K562 (cell line): Measurements from ENCODE around the gene USP10. TPM values are rescaled to one million over a fixed set of nuclear protein-coding genes. Genes with fewer than 3 reads are reported as not detected.

ENCODE experiments used
- ATAC-seq: fragments of 200-7000 bp; cut with Tn5 transposase; 3 replicates; pipeline ENCODE4 v1.9.1; 2020; ENCODE audit warnings: moderate library complexity
- BruUV-seq: library from RNA; stranded (reverse); fragments of 400-500 nt; replicated peaks from 2 replicates; lab custom pipeline; 2021; lab: Mats Ljungman, UMichigan
- CTCF ChIA-PET: fragments of 300-600 bp; formaldehyde crosslinking; extraction: SDS; loops from one replicate; lab custom pipeline; 2021; ENCODE audit warnings: low intra/inter-chr PET ratio; lab: Yijun Ruan, JAX
- POLR2A ChIA-PET: fragments of 300-600, 350-650 bp; sonication (Branson Sonifier 250); formaldehyde crosslinking; extraction: SDS; loops from one replicate; lab custom pipeline; 2021; ENCODE audit warnings: antibody characterized with exemption, inconsistent platforms; lab: Yijun Ruan, JAX
- DNase-seq, 4 experiments: peaks; one replicate each; pipeline versions ENCODE4 v3.0.0 to v3.0.0-alpha.2; 2011 to 2018; ENCODE audit warnings: low spot score in 3 of 4, mixed read lengths in 3 of 4; ENCODE audit errors: extremely low read depth in 1 of 4
- FAIRE-seq: peaks from 2 replicates; lab custom pipeline; 2011; peaks lifted over from hg19 to GRCh38; lab: Jason Lieb, UNC
- H2AFZ ChIP-seq: 2 replicates; pipeline ENCODE4 v1.6.0; 2011; ENCODE audit warnings: low read depth, low read length, control low read depth, inconsistent platforms
- H3K27ac ChIP-seq: fragments of 200-600 bp; 3 replicates; pipeline ENCODE4 v1.8.0; 2011; ENCODE audit warnings: low read depth, mild to moderate bottlenecking, control low read depth, inconsistent platforms, low read length, moderate library complexity, mixed read lengths; ENCODE audit errors: extremely low read depth
- H3K27me3 ChIP-seq, 2 experiments: fragments of 300-600 bp in 1 of 2; 2 replicates in 1 of 2; 3 replicates in 1 of 2; pipeline versions ENCODE4 v1.6.0 to v1.8.0; 2011; ENCODE audit warnings: inconsistent platforms in 2 of 2, low read length in 2 of 2, mild to moderate bottlenecking in 1 of 2, mixed read lengths in 1 of 2, moderate library complexity in 1 of 2; ENCODE audit not compliant: control insufficient read depth in 2 of 2, insufficient read depth in 2 of 2
- H3K36me3 ChIP-seq: fragments of 300-600 bp; 3 replicates; pipeline ENCODE4 v1.8.0; 2011; ENCODE audit warnings: mild to moderate bottlenecking, low read length, inconsistent platforms; ENCODE audit not compliant: control insufficient read depth, insufficient read depth
- H3K4me1 ChIP-seq, 2 experiments: fragments of 200-600 bp in 1 of 2; replicated peaks in 1 of 2; 2 replicates in 1 of 2; 3 replicates in 1 of 2; pipeline versions ENCODE4 v1.5.1 to v1.8.0; 2011; ENCODE audit warnings: inconsistent platforms in 2 of 2, low read length in 2 of 2, mild to moderate bottlenecking in 1 of 2, mixed read lengths in 1 of 2, moderate library complexity in 1 of 2; ENCODE audit not compliant: control insufficient read depth in 2 of 2, insufficient read depth in 2 of 2
- H3K4me2 ChIP-seq: 2 replicates; pipeline ENCODE4 v1.6.1; 2011; ENCODE audit warnings: low read length, control low read depth, inconsistent platforms, mixed read lengths; ENCODE audit not compliant: insufficient read depth
- H3K4me3 ChIP-seq: fragments of 200-600 bp; sonication (generic), shearing (Covaris generic); 2 replicates; pipeline ENCODE4 v1.5.1; 2016; ENCODE audit warnings: control low read depth, inconsistent platforms
- H3K79me2 ChIP-seq: fragments of 200-600 bp; 3 replicates; pipeline ENCODE4 v1.8.0; 2011; ENCODE audit warnings: low read length, inconsistent platforms; ENCODE audit not compliant: control insufficient read depth, insufficient read depth
- H3K9ac ChIP-seq, 2 experiments: 2 replicates each; pipeline versions ENCODE4 v1.6.0 to v1.6.1; 2011; ENCODE audit warnings: low read depth in 2 of 2, low read length in 2 of 2, control low read depth in 1 of 2, inconsistent platforms in 1 of 2, mild to moderate bottlenecking in 1 of 2, mixed read lengths in 1 of 2; ENCODE audit not compliant: insufficient read depth in 1 of 2
- H3K9me1 ChIP-seq: one replicate; pipeline ENCODE4 v1.6.0; 2011; ENCODE audit warnings: inconsistent platforms, mild to moderate bottlenecking, low read length, moderate library complexity; ENCODE audit not compliant: control insufficient read depth, insufficient read depth
- H3K9me3 ChIP-seq: replicated peaks from 2 replicates; pipeline ENCODE4 v1.5.1; 2011; ENCODE audit warnings: low read depth, low read length, inconsistent platforms; ENCODE audit not compliant: control insufficient read depth, insufficient read depth
- H4K20me1 ChIP-seq: replicated peaks from 2 replicates; pipeline ENCODE4 v1.6.1; 2011; ENCODE audit warnings: low read length, inconsistent platforms, mixed read lengths; ENCODE audit not compliant: control insufficient read depth, insufficient read depth
- RAD21 ChIP-seq, 2 experiments: fragments of 250-450 bp in 1 of 2; fragments of 450-650 bp in 1 of 2; sonication (Bioruptor Pico) in 1 of 2; formaldehyde crosslinking in 1 of 2; IDR thresholded peaks in 1 of 2; conservative IDR thresholded peaks in 1 of 2; 2 replicates each; pipeline versions ENCODE4 v1.4.0 to v1.8.0; 2020 to 2022; ENCODE audit warnings: mild to moderate bottlenecking in 2 of 2, moderate library complexity in 1 of 2
- ZFPM2 ChIP-seq: fragments of 250-450 bp; sonication (Bioruptor Pico); IDR thresholded peaks from 2 replicates; pipeline ENCODE4 v1.5.1; 2022; ENCODE audit warnings: mild to moderate bottlenecking
- ZNF318 ChIP-seq, 2 experiments: fragments of 450-650 bp; IDR thresholded peaks; 2 replicates each; pipeline ENCODE4 v1.6.1; 2016; ENCODE audit warnings: mild to moderate bottlenecking in 2 of 2, borderline replicate concordance in 1 of 2, low read depth in 1 of 2, moderate library complexity in 1 of 2
- ZNF583 ChIP-seq: fragments of 250-450 bp; sonication (Bioruptor Pico); IDR thresholded peaks from 2 replicates; pipeline ENCODE4 v1.4.0; 2020
- ZNF668 ChIP-seq: fragments of 250-450 bp; sonication (Bioruptor Pico); IDR thresholded peaks from 2 replicates; pipeline ENCODE4 v1.8.0; 2022; ENCODE audit warnings: mild to moderate bottlenecking, inconsistent platforms
- WGBS: fragments of 100-300 bp; shearing (Covaris generic); methylation state at CpG from one replicate; pipeline ENCODE4 v1.1.6; 2016; ENCODE audit warnings: low coverage, mixed read lengths; ENCODE audit not compliant: insufficient coverage; ENCODE audit errors: missing lambda C conversion rate; 5-methylcytosine and 5-hydroxymethylcytosine counted together
- in situ Hi-C: fragments of 300-500 bp; cut with MboI; formaldehyde crosslinking; loops from 4 replicates; pipeline ENCODE4 v1.15.0; 2018; ENCODE audit warnings: inconsistent platforms, mixed read lengths
- intact Hi-C: fragments of 100-400 bp; cut with micrococcal nuclease; formaldehyde crosslinking; loops from 2 replicates; pipeline ENCODE4 v1.14.2; 2022
- polyA plus RNA-seq, 8 experiments: library from polyadenylated mRNA; depleted of rRNA in 4 of 8; stranded (reverse) in 5 of 8; unstranded in 3 of 8; fragments of >200 nt; fragmentation: Nextera tagmentation in 2 of 8; fragmentation: Illumina TruSeq in 1 of 8; extraction: Ambion mirVana in 2 of 8; extraction: Trizol in 1 of 8; gene quantifications; 2 replicates each; pipeline versions ENCODE4 v1.2.1 to v1.2.3, GENCODE V29; 2011 to 2014; ENCODE audit warnings: inconsistent platforms in 1 of 8, missing spikeins in 1 of 8
- total RNA-seq, 7 experiments: library from RNA; depleted of rRNA in 6 of 7; stranded (reverse); fragments of >200 nt in 6 of 7; fragmentation: Illumina TruSeq in 2 of 7; extraction: Trizol in 2 of 7; gene quantifications; 2 replicates each; pipeline versions ENCODE4 v1.2.1 to v1.2.3, GENCODE V29; 2011 to 2021; ENCODE audit warnings: low replicate concordance in 1 of 7

USP10 gene
- total and polyA plus RNA-seq, 9 of the 15 experiments (the other 6 are each of a cell fraction or from before 2014, with no cell fraction given) = 61.7 to 197 (median 116) TPM

GRCh38 chr16:84709609-84710008, 9.8 kb downstream of the USP10 start:
- Histone ChIP-seq H3K4me3 (no peak overlapping the region), H3K9ac (peak overlapping the region in 1 of 2 experiments; percentile 8; a peak in 1 of 4 replicates), H3K27ac (no peak overlapping the region), H3K36me3 (peaks cover 79% of the 10 kb centered on the region), H3K79me2 (peaks cover 98% of the 10 kb centered on the region), H3K9me1 (peaks cover 28% of the 10 kb centered on the region), H3K27me3 (no peaks in the 10 kb centered on the region), H3K4me1 (peaks cover 27 to 46% of the 10 kb centered on the region in 2 experiments), H3K4me2 (no peak overlapping the region; the same call in 1 of the 2 replicates), H3K9me3 (no peaks in the 10 kb centered on the region), H2AFZ (no peak overlapping the region), H4K20me1 (peaks cover 82% of the 10 kb centered on the region)
- 77% methylated on average over 10 of the region's 10 CpGs for WGBS
- in situ Hi-C loops (no loop called here), intact Hi-C loops (no loop called here)
- FAIRE-seq = no peak
- ChIA-PET CTCF (no interaction called here), POLR2A (interaction anchor here (0.6 to 8.8 kb wide), 7 partner anchors 9 to 259 kb away, joined by 3 to 68 read pairs (median 4); partner anchors contain the start of gene USP10)
- no peak for ATAC-seq
- BruUV-seq = TSS peak; percentile 4
- DNase-seq = no peak
- no peak for TF ChIP-seq ZFPM2 (CRISPR knock-in tag)

- peaks cover 98% of the 10 kb centered on the region for H3K79me2 ChIP-seq
- in situ Hi-C loops (no loop called here), intact Hi-C loops (no loop called here)
- peaks cover 24 to 41% of the 10 kb centered on the region in 2 experiments for H3K4me1 ChIP-seq
- no peak overlapping the region for H3K9ac ChIP-seq
- no peak overlapping the region for H3K4me3 ChIP-seq
- no peak overlapping the region for H3K27ac ChIP-seq
- H3K27me3 ChIP-seq = no peaks in the 10 kb centered on the region
- ATAC-seq = no peak
- peaks cover 85% of the 10 kb centered on the region for H4K20me1 ChIP-seq
- BruUV-seq = no TSS peak
- H3K9me1 ChIP-seq = peaks cover 28% of the 10 kb centered on the region
- H3K36me3 ChIP-seq = peaks cover 76% of the 10 kb centered on the region
- no peak for FAIRE-seq
- WGBS = 87% methylated on average over 11 of the region's 11 CpGs
- ChIA-PET POLR2A (interaction anchor here (0.6 to 8.8 kb wide), 6 partner anchors 9 to 356 kb away, joined by 3 to 68 read pairs (median 4); partner anchors contain the start of gene USP10), CTCF (no interaction called here)
- H2AFZ ChIP-seq = no peak overlapping the region
- no peak for DNase-seq
- H3K9me3 ChIP-seq = no peaks in the 10 kb centered on the region
- H3K4me2 ChIP-seq = no peak overlapping the region
- TF ChIP-seq ZNF668 (CRISPR knock-in tag) (no peak), ZNF583 (CRISPR knock-in tag) (no peak), ZNF318 (IDR thresholded peaks at IDR 0.05; ENCODE audit: borderline replicate concordance in 1 of 2, low read depth in 1 of 2) (no peak), RAD21 (CRISPR knock-in tag; conservative IDR thresholded peaks at IDR 0.05 in 1 of 2, IDR thresholded peaks at IDR 0.05 in 1 of 2) (no peak)
These were observed 10.9 kb downstream of the USP10 start for GRCh38 chr16:84710686-84711085.
